ENCODE results near the gene FERMT3. TPM values are rescaled to one million over a fixed set of nuclear protein-coding genes. Genes with fewer than 3 reads are reported as not detected.

The FERMT3 gene
- total and polyA plus RNA-seq, 4 donors: 3.4 to 47.2 (median 9.7) TPM

- H3K4me3 ChIP-seq (ENCODE audit: low read depth in 1 of 3, low read length in 3 of 3): peak within 1 kb of the TSS; percentile 74 to 94 (median 80)
- DNase-seq (ENCODE audit: low spot score): peak; percentile 95
These were observed 34.1 kb downstream of the FERMT3 start, which contains the start of gene FKBP2 for GRCh38 chr11:64240435-64241240. Gene FKBP2, plus strand, starts transcription at chr11:64241095. Its CDS starts 1,293 bp downstream, at chr11:64242388.

More at GRCh38 chr11:64240435-64241240, 34.1 kb downstream of the FERMT3 start, which contains the start of gene FKBP2:
- 1% methylated on average over 58 of the region's 58 CpGs for WGBS
- peak within 1 kb of the TSS; percentile 85 to 91 for H3K9ac ChIP-seq (ENCODE audit: low read depth in 1 of 2, low read length in 2 of 2)
- peaks cover 0 to 6% (median 4%) of the 10 kb centered on the region in 4 donors for H3K36me3 ChIP-seq (ENCODE audit: control insufficient read depth in 4 of 4, insufficient read depth in 3 of 4, low read depth in 1 of 4, low read length in 3 of 4)
- TF ChIP-seq HNF4A (conservative IDR thresholded peaks at IDR 0.05): no peak
- TF ChIP-seq ATF3 (IDR thresholded peaks at IDR 0.05): no peak
- TF ChIP-seq MAX (IDR thresholded peaks at IDR 0.05): no peak
- TF ChIP-seq JUND (IDR thresholded peaks at IDR 0.05): no peak
- peak; percentile 90 to 97 for TF ChIP-seq GABPA (IDR thresholded peaks at IDR 0.05 in 1 of 2, conservative IDR thresholded peaks at IDR 0.05 in 1 of 2)
- peak; percentile 80 for TF ChIP-seq TAF1 (conservative IDR thresholded peaks at IDR 0.05)
- TF ChIP-seq ZBTB33 (IDR thresholded peaks at IDR 0.05): no peak
- no peak for TF ChIP-seq SP1 (IDR thresholded peaks at IDR 0.05)
- peak; percentile 59 to 68 for TF ChIP-seq RXRA (IDR thresholded peaks at IDR 0.05)
- no peak for TF ChIP-seq RAD21 (IDR thresholded peaks at IDR 0.05)
- peak; percentile 63 for TF ChIP-seq NR2F2 (IDR thresholded peaks at IDR 0.05)
- TF ChIP-seq REST (IDR thresholded peaks at IDR 0.05): peak; percentile 91
- TF ChIP-seq FOXA2 (IDR thresholded peaks at IDR 0.05): peak; percentile 21
- peak; percentile 29 for TF ChIP-seq YY1 (IDR thresholded peaks at IDR 0.05)
- no peak for TF ChIP-seq FOXA1 (IDR thresholded peaks at IDR 0.05)
- TF ChIP-seq EGR1 (IDR thresholded peaks at IDR 0.05; ENCODE audit: low read depth in 2 of 2): peak; percentile 71 to 91
- no peak for TF ChIP-seq CTCF (IDR thresholded peaks at IDR 0.05; ENCODE audit: low read depth, low read length, missing input control)
- TF ChIP-seq HNF4G (IDR thresholded peaks at IDR 0.05): no peak
- peak within 1 kb of the TSS; percentile 97 to 99 for H3K27ac ChIP-seq (ENCODE audit: low read depth in 1 of 2, low read length in 2 of 2)
- peaks cover 21 to 59% (median 41%) of the 10 kb centered on the region in 4 donors for H3K4me1 ChIP-seq (ENCODE audit: control insufficient read depth in 4 of 4, insufficient read depth in 4 of 4, low read length in 3 of 4)
- no peaks in the 10 kb centered on the region for H3K27me3 ChIP-seq (ENCODE audit: control insufficient read depth in 4 of 4, insufficient read depth in 4 of 4, low read length in 3 of 4)
- no peaks in the 10 kb centered on the region for H3K9me3 ChIP-seq (ENCODE audit: control insufficient read depth in 4 of 4, low read length in 3 of 4)
